ENCODE data around the gene C15orf39.

DNA sequence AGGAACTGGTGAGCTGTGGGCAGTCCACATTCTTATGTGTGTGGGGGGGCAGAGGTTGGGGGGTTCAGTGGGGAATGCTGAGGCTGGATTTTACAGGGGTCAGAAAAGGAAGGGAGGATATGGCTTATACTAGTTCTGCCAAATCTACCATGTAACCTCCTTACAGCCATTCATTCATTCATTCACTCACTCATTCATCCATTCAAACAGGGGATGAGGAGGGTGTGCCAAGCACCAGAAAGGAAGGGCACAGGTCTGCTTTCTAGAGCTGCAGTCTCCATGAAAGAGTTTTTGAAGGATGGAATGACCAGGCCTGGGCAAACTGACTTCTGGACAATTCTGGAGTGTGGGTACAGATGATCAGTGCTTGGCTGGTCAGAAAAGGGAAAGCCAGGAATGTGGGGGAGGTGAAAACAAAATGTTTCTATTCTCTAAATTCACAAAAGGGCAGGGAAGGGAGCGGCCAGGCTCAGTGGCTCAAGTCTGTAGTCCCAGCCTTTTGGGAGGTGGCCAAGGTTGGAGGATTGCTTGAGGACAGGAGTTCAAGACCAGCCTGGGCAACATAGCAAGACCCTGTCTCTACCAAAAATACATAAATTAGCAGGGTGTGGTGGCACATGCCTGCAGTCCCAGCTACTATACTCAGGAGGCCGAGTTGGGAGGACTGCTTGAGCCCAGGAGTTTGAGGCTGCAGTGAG is 49.2 kb upstream of the C15orf39 start:
- TF ChIP-seq POLR2A (IDR thresholded peaks at IDR 0.05; ENCODE audit: low read depth, low read length) (no peak), TAF1 (IDR thresholded peaks at IDR 0.05; ENCODE audit: borderline replicate concordance, low read depth, low read length) (no peak), POLR2AphosphoS5 (IDR thresholded peaks at IDR 0.05; ENCODE audit: low read depth, low read length) (no peak)
